ENCODE measurements around the gene TMCO1. TPM values are rescaled to one million over a fixed set of nuclear protein-coding genes. Genes with fewer than 3 reads are reported as not detected.
"Not testable (repeated sequence)": the region's sequence is repeated elsewhere in the genome, so short reads cannot be mapped to it uniquely, and the experiment has no call there.

The TMCO1 gene
- total RNA-seq, 1 donor from 2014 or later = 116 TPM

- intact Hi-C loops (cut with micrococcal nuclease) = no loop called here
Observed at GRCh38 chr1:165688046-165688445, 80.6 kb downstream of the TMCO1 start.

DNA sequence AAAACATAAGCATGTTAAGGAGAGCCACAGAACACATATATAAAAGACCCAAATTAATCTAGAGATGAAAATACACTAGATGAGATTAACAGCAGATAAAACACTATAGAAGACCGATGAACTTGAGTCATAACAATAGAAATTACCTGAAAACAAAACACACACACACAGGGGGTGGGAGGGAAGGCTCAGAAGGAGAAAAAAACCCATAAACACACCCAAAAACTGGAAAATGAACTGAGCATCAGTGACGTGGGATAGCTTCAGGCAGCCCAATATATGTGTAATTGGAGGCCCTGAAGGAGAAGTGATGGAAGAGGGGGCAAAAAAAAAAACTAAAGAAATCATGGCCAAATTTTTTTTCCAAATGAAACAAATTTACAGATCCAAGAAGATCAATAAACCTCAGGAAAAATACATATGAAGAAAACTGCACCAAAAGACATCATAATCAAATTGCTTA lies 81.7 kb downstream of the TMCO1 start:
- intact Hi-C loops (cut with micrococcal nuclease) = no loop called here

- intact Hi-C loops (cut with micrococcal nuclease) = no loop called here
Observed at GRCh38 chr1:165686121-165686970, 82.3 kb downstream of the TMCO1 start.

DNA sequence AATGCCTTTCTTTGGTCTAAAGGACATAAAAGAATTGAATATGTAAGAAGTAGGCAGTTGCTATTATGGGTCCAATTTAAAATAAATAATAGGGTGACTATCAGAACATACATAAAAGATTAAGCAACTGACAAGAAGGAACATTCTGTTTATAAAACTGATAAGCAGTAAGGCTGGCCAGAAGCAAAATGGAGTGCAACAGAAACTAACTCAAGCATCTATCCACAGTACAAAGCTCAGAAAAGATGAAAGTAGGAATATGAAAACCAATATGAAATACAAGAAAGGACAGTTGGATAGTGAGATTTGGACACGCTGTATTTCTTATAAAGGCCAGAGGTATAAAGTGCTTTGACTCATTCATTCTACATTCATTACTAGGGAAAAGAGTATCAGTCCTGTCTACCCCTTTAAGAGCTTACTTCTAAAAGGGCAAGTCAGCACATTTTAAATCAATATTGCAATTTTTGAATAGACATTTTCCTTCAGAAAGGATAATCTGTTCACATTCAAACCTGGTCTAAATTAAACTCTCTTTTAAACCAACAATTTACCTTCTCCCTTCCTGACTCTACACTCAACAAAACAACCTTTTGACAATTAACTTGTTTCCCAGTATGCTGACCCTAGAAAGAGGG lies 84.7 kb downstream of the TMCO1 start:
- intact Hi-C loops (cut with micrococcal nuclease) = no loop called here

DNA sequence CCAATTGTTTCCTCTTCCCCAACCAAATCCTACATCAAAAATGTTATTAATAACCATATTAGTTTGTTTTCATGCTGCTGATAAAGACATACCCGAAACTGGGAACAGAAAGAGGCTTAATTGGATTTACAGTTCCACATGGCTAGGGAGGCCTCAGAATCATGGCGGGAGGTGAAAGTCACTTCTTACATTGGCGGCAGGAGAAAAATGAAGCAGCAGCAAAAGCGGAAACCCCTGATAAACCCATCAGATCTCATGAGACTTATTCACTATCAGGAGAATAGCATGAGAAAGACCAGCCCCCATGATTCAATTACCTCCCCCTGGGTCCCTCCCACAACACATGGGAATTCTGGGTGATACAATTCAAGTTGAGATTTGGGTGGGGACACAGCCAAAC lies 87.9 kb downstream of the TMCO1 start:
- intact Hi-C loops (cut with micrococcal nuclease) = not testable (repeated sequence)

DNA sequence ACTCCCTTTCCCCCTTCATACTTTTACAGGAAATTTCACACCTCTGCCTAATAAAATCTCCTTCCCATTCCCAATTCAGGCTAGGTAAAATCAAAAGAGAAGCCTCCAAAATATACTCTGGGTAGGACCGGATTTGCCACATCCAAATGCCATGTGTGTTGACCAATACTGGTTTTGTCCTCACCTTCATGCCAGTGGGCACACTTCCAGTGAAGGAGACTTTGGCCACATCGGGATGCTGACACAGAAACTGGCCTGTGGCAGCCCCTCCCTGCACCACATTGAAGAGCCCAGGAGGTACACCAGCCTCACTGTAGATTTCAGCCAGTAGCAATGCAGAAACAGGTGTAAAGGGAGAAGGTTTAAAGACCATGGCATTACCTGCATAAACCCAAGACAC lies 88.4 kb downstream of the TMCO1 start:
- intact Hi-C loops (cut with micrococcal nuclease) = no loop called here

DNA sequence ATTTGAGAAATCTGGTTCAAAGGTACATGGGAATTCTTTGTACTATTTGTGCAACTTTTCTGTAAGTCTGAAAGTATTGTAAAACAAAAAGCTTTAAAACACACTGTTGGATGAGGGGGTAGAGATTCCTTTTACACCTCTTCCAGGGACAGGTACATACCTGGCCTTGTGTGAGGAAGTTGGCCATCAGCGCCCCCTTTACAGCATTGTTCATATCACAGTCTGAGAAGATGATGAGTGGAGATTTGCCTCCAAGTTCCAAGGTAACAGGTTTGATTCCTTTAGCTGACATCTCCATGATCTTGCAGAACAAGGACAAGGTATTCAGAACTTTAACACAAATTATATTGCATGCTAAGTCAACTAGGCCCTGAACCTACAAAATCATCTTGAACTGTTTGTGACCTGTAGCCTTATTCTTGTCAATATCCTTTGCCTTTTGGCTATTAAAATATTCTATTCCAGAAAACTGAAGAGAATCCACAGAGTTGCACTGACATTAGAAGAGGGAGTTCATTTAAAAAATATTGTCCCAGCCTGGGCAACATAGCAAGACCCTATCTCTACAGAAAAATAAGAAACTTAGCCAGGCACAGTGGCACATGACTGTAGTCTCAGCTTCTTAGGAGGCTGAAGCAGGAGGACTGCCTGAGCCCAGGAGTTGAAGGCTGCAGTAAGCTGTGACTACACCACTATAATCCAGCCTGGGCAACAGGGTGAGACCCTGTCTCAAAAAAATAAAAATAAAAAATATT lies 89.2 kb downstream of the TMCO1 start:
- intact Hi-C loops (cut with micrococcal nuclease) = loop anchor here (5.0 kb wide), 1 partner anchor 47 kb away; the partner anchor contains the start of gene MGST3

- intact Hi-C loops (cut with micrococcal nuclease) = loop anchor here (5.0 kb wide), 1 partner anchor 46 kb away; the partner anchor contains the start of gene MGST3
Observed at GRCh38 chr1:165678509-165678908, 90.2 kb downstream of the TMCO1 start.

Other genes with a start within 250 kb of the TMCO1 start
- gene LRRC52, start 224.9 kb downstream of the TMCO1 start, total RNA-seq = not detected in 2 replicates
- gene MGST3, start 137.6 kb downstream of the TMCO1 start, total RNA-seq = 49.5 TPM in 2 replicates
- gene ALDH9A1, start 70.3 kb downstream of the TMCO1 start, total RNA-seq = 43.7 and 43.8 TPM in 2 replicates
- gene UCK2, start 58.7 kb upstream of the TMCO1 start, total RNA-seq = 36.9 and 39.1 TPM in 2 replicates